ENCODE measurements around the gene SLC8A3.

Gene SLC8A3

DNA sequence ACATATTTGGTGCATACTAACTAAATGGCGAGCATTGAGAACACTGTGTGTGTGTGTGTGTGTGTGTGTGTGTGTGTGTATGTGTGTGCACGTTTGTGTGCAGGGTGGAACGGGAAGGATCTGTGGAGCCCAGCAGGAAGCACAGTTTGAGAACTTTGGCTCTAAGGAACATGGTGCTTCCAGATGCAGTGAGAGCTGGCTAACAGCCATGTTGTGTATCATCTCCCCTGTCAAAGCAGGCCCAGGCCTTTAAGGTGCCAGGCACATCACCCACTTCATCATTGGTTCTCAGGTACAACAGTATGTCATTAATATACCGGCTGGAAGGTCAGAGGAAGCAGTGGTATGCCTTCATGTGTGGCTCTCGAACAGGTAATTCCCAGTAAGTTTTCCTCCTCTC, 72.5 kb downstream of the SLC8A3 start:
- DNase-seq (ENCODE audit: low read depth in 2 of 2): no peak

DNA sequence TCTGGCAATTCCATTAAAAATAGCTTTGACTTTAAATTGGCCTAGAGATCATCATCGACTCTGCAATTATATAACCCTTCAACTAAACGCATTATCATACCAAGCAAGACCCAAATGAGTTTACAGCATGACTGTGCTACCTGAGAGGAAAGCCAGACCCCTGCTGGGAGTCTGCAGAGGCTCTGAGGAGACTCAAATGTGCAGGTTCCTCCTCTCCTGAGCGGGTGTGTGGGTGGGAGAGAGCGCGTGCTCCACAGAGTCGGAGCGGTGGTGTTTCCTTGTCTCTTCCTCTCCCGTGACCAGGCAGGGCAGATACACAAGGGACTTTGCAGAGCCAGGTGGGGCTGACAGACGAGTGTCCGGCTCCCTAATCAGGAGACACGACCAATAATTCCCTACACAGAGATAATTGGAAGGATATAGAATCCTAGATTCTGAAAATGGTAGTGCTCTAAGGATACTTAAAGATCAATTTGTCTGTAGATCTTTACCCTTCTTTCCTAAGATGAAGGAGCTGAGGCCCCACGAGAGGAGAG, 74.1 kb downstream of the SLC8A3 start:
- no peak for DNase-seq (ENCODE audit: low read depth in 2 of 2)

DNA sequence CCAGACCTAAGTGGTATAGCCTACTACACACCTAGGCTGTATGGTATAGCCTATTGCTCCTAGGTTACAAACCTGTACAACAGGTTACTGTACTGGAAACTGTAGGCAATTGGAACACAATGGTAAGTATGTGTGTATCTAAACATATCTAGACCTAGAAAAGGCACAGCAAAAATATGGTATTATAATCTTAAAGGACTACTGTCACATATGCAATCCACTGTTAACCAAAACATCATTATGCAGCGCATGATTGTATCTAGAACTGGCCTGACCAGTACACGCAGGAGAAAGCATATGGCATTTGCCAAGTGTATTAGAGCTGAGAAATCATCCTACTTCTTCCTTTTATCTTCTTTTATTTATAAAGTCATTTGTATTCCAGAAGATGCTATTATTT, 75.5 kb downstream of the SLC8A3 start:
- no peak for DNase-seq (ENCODE audit: low read depth in 2 of 2)

DNA sequence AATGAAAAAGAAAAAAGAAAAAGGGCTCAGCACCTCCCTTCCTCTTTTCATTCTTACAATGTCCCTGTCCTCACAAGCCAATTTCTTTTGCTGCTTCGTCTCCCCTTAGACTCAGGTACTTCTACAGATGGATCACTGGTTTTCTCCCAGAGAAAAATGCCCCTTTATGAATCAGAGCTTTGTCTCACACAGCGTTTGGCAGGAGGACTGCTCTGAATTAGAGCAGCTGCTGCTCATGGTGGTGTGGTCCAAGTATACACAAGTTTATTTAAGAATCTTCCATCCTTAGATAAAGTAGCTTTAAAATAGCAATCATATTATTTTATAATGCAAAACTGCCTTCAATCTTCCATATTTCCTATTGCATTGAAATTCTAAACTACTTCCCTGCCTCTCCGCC, 80.3 kb downstream of the SLC8A3 start:
- no peak for DNase-seq (ENCODE audit: low read depth in 2 of 2)

DNA sequence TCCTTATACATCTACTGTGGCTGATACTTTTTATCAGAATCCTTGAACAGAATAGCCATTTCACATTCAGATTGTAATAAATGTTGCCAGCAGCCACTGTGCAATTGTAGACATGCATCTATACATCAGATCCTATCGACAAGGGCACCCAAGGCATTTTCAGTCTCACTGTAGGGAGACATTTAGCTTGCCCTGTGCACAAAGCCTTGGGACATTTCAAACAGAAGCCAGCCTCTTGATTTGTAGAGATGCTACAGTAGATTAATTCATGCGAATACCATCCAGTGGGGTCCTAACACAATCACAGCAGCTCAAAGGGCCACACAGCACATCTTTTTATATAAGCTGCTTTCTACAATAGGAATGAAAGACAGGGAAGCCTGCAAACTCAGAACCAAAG, 81.4 kb downstream of the SLC8A3 start:
- DNase-seq (ENCODE audit: low read depth in 2 of 2): no peak

DNA sequence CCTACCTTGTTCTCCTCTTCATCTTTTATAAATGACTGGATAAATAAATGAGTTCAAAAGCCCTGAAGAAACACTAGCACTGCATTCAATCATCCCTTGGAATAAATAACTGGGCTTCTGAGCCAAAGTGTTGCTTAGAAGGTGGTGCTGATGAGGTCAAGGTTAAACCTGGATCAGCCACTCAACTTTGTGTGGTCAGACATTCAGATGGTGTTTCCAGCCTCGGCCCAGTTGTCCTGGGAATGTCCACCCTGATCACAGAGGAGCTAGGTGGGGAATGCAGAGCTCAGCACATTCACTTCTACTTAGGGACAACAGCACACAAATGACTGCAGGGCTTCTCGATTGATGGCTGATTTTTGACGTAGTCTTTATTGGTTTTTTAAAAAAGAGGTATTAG, 88.7 kb downstream of the SLC8A3 start:
- DNase-seq (ENCODE audit: low read depth in 2 of 2): no peak

DNA sequence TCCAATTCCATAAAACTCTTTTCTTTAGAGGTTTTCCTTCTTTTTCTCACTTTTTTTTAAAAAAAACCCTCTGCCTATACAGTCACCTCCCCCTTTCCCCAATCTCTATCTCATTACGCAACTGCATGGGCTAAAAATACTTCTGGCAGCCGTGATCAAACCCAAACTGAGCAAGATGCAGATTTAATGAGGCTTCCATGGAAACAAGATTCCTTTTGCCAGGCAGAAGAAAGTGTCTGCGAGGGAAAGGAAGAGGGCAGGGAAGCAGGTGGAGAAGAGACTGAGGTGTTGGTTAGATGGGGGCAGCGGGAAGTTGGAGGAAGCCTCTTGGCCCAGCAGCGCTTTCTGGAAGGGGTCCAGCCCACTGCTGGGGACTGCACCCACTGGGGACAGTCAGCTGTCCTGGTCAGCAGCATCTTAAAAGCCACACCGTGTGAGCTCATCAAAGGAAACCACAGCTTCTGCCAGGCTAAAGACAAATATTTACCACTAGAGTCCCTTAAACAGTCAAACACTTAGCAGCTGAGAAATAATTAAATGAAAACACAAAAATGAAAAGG, 90.4 kb downstream of the SLC8A3 start:
- no peak for DNase-seq (ENCODE audit: low read depth in 2 of 2)

DNA sequence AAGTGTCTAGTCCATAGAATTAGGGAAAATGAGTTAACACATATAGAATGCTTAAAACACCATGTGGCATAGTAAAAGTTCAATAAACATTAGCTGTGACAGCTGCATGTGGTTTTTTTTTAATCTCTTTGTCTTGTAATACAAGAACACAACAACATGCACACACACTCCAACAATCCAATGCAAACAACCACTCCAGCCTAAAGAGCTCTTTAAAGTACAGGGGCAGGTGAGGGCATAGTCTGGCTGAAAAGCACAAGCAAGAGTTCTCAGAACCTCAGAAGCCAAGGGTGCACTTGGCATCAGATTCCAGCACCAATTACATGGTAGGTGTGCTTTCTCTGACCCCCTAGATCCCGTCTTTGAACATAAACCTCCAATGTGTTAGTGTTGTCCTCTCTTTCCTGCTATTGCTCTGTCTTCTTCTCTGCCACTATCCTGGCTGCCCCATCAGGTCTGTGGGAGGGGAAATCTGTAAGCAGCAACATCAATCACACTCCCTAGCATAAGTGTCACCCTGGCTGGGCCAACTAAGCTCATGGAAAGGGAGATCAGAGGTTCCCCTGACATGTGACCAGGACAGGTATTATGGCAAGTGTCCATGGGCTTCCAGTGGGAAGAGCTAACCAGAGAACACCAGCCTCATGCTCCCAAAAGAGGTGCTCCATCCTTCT, 91.0 kb downstream of the SLC8A3 start:
- no peak for DNase-seq (ENCODE audit: low read depth in 2 of 2)

DNA sequence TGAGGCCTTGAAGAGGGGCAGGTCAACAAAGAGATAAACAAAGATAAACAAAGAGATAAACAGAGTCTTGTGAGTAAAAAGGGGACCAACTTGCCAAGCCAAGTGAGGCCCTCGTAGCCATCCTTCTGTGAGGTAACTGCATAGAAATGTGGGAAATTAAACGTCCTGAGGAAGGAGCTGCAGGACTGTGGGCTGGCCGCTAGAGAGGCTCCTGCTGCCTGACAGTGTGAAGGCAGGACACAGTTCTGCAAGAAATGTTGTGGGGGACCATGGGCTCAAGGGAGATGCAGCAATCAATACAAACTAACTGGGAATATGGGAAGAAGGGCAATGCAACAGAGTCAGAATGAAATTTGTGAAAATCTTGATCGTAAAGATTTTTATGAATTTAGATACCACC, 91.9 kb downstream of the SLC8A3 start:
- no peak for DNase-seq (ENCODE audit: low read depth in 2 of 2)

DNA sequence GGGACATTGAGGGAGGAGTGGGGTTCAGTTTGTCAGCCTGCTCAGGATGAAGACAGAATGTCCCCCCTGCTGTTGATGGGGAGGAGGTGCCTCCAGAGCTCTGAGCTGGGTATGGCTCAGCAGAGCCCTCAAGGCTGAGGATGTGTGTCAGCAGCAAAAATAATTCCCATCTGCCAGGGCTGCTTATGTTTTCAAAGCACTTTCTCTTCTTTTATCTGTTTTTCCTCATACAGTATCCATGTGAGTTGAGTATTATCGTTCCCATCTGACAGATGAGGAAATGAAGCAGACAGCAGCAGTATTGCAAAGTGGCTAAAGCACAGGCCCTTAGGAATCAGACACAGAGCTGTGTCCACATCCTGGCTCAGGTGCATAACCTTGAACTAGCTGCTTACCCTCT, 94.1 kb downstream of the SLC8A3 start:
- DNase-seq (ENCODE audit: low read depth in 2 of 2): no peak

DNA sequence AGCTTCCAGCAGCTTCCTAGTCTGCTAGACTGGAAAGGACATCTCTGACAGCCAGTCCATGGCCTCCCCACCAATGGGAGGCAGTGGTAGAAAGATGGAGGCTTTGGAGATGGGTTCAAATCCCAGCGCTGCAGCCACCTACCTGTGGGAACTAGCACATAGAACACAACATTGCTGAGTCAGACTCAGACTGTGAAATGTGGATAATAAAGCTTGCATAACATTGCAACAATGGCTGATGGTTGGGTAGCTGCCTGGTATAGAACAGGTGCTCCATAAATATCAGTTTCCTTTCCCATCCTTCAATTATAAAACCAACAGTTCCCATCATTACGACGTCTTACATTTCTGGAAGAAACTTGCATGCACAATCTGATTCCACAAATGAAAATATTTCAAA, 94.6 kb downstream of the SLC8A3 start:
- no peak for DNase-seq (ENCODE audit: low read depth in 2 of 2)

DNA sequence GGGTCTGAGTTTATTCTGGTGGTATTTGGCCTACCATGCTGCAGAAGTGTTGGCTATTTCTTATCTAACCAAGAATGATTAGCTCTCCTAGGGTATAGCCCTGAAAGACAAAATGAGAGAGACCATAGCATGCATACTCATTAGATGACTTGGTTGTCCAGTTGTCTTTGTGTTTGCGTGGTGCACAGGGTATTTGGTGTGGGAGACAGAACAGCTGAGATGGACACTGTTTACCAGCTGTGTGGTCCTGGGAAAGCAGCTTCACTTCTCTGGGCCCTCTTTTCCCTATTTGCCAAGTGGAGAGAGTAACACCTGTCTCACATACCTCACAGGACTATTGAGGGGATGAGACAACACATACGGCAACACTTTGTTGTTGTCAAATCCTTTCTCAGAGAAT, 95.6 kb downstream of the SLC8A3 start:
- DNase-seq (ENCODE audit: low read depth in 2 of 2): no peak

DNA sequence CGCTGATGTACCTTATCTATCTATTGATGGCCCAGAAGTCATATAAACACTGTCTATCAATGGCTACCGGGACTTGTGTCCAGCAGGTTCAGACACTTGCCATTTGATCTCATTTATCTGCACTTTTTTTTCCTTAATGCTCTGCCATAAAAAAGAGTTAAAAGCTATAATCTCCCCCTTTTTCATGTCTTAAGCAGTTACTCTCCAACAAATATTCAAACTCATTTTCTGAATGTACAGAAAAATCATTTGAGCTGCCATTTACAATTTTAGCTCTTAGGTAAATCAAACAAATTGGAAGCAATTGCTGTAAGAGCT, 101.4 kb downstream of the SLC8A3 start:
- DNase-seq (ENCODE audit: low read depth in 2 of 2): no peak

DNA sequence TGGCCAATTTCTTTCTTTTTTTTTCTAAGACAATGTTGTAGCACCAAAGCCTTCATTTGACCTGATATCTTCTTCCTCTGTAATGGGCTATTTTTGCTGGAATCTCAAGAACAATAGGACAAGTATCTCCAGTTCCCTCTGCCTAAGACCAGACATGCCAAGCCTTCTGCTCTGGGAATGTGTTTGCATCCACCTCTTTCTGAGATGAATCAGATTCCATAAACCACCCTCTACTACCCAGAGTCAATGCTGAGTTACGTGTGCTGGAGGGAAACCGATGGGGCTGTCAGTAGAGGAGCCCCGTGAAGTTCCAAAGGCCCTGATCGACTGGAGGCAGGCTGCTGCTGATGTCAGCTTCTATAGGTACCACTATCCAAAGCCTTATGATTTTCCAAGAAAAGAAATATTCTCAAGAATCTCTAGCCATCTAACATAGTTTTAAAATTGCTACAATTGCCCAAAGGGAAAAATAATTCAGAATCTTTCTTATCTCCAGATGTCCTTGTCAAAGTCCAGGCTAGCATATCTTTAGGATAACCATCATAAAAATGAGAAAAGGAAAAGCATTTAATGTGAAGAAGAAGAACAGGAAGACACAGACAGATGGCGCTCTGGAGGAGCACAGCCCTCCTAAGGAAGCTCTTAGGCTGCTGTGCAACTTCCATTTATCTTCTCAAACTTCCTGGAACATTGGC, 101.9 kb downstream of the SLC8A3 start:
- DNase-seq (ENCODE audit: low read depth in 2 of 2): no peak

DNA sequence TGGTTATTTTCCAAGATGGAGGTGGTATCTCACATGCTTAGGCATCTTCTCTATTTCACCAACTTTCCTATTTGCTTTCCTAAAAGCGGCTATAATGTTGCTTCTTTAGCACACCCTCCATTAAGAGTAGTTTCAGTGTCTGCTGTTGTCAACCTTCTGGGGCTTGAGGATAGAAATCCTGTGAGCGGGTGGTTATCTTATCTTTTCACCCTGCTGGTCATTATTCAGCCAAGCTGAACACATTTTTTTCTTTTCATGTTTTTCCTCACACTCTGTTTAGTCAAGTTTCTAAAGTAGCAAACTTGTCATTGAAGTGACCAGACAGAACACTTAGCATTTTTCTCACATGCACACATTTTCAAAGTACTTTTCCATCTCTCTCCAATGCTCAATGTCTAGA, 104.5 kb downstream of the SLC8A3 start:
- no peak for DNase-seq (ENCODE audit: low read depth in 2 of 2)

DNA sequence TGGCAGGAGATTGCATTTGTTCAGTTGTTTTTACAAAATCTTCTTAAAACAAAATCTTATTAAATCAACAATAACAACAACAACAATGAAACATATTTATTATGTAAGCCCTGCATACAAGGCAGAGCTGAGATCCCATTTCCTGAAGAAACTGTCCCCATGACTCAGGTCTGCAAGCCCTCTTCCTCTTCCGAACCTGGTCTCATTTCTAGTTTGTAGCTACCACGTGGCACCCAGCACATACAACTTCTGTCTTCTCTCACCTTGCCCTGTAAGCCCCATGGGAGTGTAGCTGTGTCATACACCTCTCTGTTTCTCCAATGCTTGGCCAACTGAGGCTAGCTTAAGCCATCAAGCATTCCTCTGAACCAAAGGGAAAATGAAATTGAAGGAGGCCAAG, 106.4 kb downstream of the SLC8A3 start:
- no peak for DNase-seq (ENCODE audit: low read depth in 2 of 2)

DNA sequence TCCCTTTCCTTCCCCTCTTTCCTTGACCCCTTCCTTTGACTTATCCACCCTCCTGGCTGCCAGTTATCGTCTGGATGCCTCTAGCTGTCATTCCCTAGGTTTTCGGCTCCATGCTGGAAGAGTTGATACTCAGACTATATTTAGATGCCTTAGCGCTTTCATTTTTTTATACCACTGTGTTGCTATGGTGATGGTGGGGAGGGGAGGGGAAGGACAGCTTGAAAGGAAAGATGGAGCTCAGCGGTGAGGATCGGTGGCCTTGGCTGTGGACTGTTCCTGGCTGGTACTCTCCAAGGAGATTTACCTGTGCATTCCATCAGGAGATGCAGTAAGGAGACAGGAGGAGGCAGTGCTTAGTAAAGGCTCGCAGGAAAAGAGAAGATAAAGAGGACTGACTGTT, 108.7 kb downstream of the SLC8A3 start:
- DNase-seq (ENCODE audit: low read depth in 2 of 2): no peak

DNA sequence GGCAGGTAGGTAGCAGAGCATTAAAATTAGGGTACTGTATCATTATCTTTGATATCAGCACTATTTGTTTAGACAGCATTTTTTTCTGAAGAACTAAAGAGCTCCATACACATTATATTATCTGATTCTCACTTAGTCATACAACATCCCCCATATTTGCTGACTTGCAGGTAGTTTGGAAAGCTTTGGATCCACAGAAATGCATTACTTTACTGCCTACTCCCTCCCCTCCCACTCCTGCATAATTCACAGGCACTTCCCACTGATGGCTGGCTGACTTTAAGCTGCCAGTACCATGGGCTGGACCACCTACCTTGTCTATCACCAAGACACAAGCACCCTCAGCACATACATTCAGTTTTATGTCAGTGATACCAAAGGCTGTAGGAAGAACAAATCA, 110.4 kb downstream of the SLC8A3 start:
- DNase-seq (ENCODE audit: low read depth in 2 of 2): no peak

DNA sequence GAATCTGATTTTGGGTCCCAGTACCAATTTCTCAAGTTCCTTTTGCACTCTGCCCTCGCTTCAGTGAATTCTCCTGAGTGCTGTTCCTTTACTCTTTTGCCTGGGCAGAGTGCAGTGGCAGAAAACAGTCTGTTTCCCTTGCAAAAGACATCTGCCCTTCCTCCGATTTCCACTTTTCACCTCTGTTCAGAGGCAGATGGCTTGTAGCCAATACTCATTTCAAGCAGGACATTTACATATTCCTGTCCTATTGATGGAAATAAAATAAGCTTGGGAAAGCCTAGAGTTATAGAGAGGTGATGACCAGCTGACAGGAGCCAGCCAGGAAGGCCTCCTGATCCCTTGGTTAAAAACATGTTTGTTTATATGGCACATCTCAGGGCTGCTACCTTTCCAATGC, 111.0 kb downstream of the SLC8A3 start:
- no peak for DNase-seq (ENCODE audit: low read depth in 2 of 2)

DNA sequence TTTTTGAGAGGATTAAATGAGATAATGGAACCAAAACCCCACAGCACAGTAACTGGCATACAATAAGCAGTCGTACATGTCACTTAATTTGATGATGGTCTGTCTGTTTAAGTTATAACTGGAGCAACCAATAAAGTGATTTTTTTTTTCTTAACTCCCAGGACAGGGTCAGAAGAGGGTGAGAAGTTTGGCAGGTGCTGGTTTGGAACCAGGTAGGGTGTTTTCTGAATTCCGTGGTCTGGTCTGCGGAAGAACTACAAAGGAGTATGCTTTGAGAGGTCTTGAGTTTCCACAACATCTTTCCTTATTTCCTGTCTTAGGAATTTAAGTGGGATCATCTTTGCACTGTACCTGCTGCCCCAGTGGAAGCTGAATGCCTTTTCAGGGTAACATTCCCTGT, 111.7 kb downstream of the SLC8A3 start:
- no peak for DNase-seq (ENCODE audit: low read depth in 2 of 2)

DNA sequence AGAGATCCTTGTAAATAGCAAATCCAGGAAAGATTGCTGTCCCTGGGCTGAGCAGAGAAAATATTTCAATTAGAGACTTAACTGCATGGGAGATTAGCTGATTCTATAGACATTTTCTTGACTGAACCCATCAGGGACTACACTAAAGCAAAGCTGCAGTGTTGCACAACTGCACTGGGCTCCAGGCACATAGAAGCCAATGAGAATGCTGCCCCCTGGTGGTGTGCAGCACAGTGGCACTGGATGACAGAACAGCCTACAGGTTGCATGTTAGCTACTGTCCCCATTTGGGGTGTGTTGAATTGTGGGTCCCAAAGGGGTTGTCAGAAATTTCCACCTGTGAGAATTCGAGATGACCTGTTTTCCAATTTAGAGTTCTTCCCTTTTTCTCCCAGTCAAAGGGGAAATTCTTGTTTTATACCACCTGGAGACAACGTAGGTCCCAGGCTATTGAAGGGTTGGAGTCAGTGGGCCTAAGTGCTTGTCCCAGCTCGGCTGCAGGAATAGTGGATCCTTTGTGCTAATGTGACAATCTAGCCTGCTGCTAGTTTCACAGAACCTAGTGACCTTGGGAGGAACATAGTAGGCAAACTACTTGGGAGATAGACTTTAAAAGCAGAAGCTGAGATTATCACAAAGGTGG, 114.7 kb downstream of the SLC8A3 start:
- DNase-seq (ENCODE audit: low read depth in 2 of 2): no peak

DNA sequence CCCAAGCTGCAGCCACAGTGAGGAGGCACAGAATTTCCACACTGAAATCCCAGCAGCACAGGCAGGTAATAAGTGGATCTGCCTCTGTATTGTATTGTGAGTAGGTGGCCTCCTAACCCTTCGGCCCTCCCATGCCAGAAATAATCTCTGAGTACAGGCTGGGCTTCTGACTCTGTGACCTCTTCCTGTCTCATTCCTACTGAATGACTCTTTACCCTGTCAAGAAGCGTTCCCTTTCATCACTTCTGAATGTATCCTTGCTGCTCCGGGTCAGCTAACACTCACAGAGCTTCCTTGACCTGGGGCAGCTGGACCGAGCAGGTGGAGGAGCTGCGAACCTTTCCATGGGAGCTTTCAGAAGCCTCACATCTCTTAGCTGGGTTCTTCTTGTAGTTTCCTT, 119.6 kb downstream of the SLC8A3 start:
- DNase-seq (ENCODE audit: low read depth in 2 of 2): no peak

DNA sequence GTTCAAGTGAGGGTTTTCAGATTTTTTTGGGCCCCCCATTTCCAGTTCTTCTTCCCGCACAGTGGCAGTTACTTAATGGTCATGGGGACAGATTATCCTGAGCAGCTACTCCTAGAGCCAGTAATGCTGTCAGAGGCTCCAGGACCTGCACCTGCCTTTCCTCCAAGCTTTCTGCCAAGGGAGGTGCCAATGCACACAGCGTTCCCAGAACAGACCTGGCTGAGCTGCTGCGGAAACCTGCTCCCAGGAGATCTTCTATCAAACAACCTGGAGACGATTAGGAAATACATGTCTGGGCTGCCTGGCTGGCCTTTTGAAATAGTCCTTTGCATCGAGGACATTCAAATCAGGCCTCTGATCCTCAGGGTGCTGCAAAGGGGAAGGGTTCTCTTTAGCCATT, 120.9 kb downstream of the SLC8A3 start:
- DNase-seq (ENCODE audit: low read depth in 2 of 2): no peak
